ENCODE results near the gene MDC1. TPM values are rescaled to one million over a fixed set of nuclear protein-coding genes. Genes with fewer than 3 reads are reported as not detected.

The MDC1 gene
- total and polyA plus RNA-seq, 2 of the 13 experiments (the other 11 are each of a cell fraction or from before 2014, with no cell fraction given) = 8.4 to 14.0 TPM

DNA sequence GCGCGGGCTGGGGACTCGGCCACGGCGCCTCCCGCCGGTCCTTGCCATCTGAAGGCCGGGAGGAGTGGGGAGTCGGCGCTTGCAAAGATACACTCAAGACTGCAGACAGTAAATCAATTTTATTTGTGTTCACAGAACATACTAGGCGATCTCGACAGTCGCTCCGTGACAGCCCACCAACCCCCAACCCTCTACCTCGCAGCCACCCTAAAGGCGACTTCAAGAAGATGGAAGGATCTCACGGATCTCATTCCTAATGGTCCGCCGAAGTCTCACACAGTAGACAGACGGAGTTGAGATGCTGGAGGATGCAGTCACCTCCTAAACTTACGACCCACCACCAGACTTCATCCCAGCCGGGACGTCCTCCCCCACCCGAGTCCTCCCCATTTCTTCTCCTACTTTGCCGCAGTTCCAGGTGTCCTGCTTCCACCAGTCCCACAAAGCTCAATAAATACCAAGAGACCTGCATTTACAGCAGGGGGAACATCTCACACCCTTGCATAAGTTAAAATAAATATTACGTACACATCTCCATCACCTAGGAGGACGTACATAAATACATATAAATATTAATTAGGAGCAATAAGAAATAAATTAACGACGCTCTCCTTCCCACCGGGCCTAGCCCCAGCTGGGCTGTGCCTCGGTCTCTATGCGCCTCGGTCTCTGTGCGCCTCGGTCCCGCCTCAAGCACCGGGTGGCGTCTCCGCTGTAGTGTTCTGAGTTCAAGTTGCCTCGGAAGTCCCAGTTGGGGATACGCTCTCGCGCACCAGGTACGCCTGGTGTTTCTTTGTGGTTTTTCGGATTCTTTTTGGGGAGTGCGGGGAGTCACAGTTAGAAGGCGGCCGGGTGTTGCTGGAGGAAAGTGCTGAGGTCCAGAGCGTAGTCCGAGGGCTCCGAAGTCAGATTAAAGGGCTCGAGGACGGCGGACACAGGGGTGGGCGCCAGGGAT is 26.3 kb upstream of the MDC1 start (continued):
- TF ChIP-seq BHLHE40 (IDR thresholded peaks at IDR 0.05; ENCODE audit: low read length) = 0 out of 2 replicates have a peak, but pooled peaks have one; percentile 2
- TF ChIP-seq, protein P1, sequence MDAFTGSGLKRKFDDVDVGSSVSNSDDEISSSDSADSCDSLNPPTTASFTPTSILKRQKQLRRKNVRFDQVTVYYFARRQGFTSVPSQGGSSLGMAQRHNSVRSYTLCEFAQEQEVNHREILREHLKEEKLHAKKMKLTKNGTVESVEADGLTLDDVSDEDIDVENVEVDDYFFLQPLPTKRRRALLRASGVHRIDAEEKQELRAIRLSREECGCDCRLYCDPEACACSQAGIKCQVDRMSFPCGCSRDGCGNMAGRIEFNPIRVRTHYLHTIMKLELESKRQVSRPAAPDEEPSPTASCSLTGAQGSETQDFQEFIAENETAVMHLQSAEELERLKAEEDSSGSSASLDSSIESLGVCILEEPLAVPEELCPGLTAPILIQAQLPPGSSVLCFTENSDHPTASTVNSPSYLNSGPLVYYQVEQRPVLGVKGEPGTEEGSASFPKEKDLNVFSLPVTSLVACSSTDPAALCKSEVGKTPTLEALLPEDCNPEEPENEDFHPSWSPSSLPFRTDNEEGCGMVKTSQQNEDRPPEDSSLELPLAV (CRISPR knock-in tag; conservative IDR thresholded peaks at IDR 0.05; ENCODE audit: low read depth) = no peak
- TF ChIP-seq ZNF777 (CRISPR knock-in tag; IDR thresholded peaks at IDR 0.05) = peak; percentile 14; the same call in 1 of the 2 replicates
- TF ChIP-seq ZKSCAN5 (CRISPR knock-in tag; IDR thresholded peaks at IDR 0.05) = peak; percentile 38; the same call in 1 of the 2 replicates
- TF ChIP-seq, protein P2, sequence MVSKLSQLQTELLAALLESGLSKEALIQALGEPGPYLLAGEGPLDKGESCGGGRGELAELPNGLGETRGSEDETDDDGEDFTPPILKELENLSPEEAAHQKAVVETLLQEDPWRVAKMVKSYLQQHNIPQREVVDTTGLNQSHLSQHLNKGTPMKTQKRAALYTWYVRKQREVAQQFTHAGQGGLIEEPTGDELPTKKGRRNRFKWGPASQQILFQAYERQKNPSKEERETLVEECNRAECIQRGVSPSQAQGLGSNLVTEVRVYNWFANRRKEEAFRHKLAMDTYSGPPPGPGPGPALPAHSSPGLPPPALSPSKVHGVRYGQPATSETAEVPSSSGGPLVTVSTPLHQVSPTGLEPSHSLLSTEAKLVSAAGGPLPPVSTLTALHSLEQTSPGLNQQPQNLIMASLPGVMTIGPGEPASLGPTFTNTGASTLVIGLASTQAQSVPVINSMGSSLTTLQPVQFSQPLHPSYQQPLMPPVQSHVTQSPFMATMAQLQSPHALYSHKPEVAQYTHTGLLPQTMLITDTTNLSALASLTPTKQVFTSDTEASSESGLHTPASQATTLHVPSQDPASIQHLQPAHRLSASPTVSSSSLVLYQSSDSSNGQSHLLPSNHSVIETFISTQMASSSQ (IDR thresholded peaks at IDR 0.05; ENCODE audit: low read depth) = 0 out of 2 replicates have a peak, but pooled peaks have one; percentile 3
- TF ChIP-seq, protein P2 (CRISPR knock-in tag; IDR thresholded peaks at IDR 0.05; ENCODE audit: borderline replicate concordance) = no peak
- TF ChIP-seq ZNF547 (CRISPR knock-in tag; IDR thresholded peaks at IDR 0.05) = no peak
- TF ChIP-seq, protein P3, sequence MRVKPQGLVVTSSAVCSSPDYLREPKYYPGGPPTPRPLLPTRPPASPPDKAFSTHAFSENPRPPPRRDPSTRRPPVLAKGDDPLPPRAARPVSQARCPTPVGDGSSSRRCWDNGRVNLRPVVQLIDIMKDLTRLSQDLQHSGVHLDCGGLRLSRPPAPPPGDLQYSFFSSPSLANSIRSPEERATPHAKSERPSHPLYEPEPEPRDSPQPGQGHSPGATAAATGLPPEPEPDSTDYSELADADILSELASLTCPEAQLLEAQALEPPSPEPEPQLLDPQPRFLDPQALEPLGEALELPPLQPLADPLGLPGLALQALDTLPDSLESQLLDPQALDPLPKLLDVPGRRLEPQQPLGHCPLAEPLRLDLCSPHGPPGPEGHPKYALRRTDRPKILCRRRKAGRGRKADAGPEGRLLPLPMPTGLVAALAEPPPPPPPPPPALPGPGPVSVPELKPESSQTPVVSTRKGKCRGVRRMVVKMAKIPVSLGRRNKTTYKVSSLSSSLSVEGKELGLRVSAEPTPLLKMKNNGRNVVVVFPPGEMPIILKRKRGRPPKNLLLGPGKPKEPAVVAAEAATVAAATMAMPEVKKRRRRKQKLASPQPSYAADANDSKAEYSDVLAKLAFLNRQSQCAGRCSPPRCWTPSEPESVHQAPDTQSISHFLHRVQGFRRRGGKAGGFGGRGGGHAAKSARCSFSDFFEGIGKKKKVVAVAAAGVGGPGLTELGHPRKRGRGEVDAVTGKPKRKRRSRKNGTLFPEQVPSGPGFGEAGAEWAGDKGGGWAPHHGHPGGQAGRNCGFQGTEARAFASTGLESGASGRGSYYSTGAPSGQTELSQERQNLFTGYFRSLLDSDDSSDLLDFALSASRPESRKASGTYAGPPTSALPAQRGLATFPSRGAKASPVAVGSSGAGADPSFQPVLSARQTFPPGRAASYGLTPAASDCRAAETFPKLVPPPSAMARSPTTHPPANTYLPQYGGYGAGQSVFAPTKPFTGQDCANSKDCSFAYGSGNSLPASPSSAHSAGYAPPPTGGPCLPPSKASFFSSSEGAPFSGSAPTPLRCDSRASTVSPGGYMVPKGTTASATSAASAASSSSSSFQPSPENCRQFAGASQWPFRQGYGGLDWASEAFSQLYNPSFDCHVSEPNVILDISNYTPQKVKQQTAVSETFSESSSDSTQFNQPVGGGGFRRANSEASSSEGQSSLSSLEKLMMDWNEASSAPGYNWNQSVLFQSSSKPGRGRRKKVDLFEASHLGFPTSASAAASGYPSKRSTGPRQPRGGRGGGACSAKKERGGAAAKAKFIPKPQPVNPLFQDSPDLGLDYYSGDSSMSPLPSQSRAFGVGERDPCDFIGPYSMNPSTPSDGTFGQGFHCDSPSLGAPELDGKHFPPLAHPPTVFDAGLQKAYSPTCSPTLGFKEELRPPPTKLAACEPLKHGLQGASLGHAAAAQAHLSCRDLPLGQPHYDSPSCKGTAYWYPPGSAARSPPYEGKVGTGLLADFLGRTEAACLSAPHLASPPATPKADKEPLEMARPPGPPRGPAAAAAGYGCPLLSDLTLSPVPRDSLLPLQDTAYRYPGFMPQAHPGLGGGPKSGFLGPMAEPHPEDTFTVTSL (CRISPR knock-in tag; IDR thresholded peaks at IDR 0.05; ENCODE audit: borderline replicate concordance) = no peak
- no peak for TF ChIP-seq MAFG (CRISPR knock-in tag; IDR thresholded peaks at IDR 0.05)
- no peak for TF ChIP-seq NCOA2 (CRISPR knock-in tag; IDR thresholded peaks at IDR 0.05)
- TF ChIP-seq IRX3 (CRISPR knock-in tag; IDR thresholded peaks at IDR 0.05; ENCODE audit: borderline replicate concordance, low read depth) = no peak
- TF ChIP-seq, protein P4, sequence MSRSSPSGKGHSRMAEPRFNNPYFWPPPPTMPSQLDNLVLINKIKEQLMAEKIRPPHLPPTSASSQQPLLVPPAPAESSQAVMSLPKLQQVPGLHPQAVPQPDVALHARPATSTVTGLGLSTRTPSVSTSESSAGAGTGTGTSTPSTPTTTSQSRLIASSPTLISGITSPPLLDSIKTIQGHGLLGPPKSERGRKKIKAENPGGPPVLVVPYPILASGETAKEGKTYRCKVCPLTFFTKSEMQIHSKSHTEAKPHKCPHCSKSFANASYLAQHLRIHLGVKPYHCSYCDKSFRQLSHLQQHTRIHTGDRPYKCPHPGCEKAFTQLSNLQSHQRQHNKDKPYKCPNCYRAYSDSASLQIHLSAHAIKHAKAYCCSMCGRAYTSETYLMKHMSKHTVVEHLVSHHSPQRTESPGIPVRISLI (CRISPR knock-in tag; IDR thresholded peaks at IDR 0.05; ENCODE audit: borderline replicate concordance) = no peak
- no peak for TF ChIP-seq ZNF260 (CRISPR knock-in tag; IDR thresholded peaks at IDR 0.05; ENCODE audit: borderline replicate concordance, low read depth)
- TF ChIP-seq ZNF446 (CRISPR knock-in tag; IDR thresholded peaks at IDR 0.05) = no peak
- no peak for TF ChIP-seq ATM (IDR thresholded peaks at IDR 0.05; ENCODE audit: borderline replicate concordance)

All from HepG2 (cell line).